SK-N-SH treated with all-trans-retinoic acid at 6 μM for 48 hours (cell line): ENCODE data around the gene COL11A1.

Source experiments
- PATZ1 ChIP-seq: fragments of 250-450 bp; sonication (Bioruptor Pico); IDR thresholded peaks from 2 replicates; pipeline ENCODE4 v1.8.0; 2020; ENCODE audit warnings: mild to moderate bottlenecking, moderate library complexity, borderline replicate concordance
- TSHZ2 ChIP-seq: fragments of 250-450 bp; sonication (Bioruptor Pico); IDR thresholded peaks from 2 replicates; pipeline ENCODE4 v1.5.0; 2020; ENCODE audit warnings: mild to moderate bottlenecking, moderate library complexity
- TF ChIP-seq, protein P1 (sequence below): fragments of 250-450 bp; sonication (Bioruptor Pico); IDR thresholded peaks from 2 replicates; pipeline ENCODE4 v1.5.1; 2020; ENCODE audit warnings: low read depth, mild to moderate bottlenecking, moderate library complexity

- TF ChIP-seq, protein P1, sequence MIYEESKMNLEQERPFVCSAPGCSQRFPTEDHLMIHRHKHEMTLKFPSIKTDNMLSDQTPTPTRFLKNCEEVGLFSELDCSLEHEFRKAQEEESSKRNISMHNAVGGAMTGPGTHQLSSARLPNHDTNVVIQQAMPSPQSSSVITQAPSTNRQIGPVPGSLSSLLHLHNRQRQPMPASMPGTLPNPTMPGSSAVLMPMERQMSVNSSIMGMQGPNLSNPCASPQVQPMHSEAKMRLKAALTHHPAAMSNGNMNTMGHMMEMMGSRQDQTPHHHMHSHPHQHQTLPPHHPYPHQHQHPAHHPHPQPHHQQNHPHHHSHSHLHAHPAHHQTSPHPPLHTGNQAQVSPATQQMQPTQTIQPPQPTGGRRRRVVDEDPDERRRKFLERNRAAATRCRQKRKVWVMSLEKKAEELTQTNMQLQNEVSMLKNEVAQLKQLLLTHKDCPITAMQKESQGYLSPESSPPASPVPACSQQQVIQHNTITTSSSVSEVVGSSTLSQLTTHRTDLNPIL (CRISPR knock-in tag) = no peak
- TF ChIP-seq PATZ1 (CRISPR knock-in tag) (no peak), TSHZ2 (CRISPR knock-in tag) (no peak)
Measured at GRCh38 chr1:102897557-102897956, 210.8 kb downstream of the COL11A1 start.
